ENCODE results near the gene KRTAP5-9.

DNA sequence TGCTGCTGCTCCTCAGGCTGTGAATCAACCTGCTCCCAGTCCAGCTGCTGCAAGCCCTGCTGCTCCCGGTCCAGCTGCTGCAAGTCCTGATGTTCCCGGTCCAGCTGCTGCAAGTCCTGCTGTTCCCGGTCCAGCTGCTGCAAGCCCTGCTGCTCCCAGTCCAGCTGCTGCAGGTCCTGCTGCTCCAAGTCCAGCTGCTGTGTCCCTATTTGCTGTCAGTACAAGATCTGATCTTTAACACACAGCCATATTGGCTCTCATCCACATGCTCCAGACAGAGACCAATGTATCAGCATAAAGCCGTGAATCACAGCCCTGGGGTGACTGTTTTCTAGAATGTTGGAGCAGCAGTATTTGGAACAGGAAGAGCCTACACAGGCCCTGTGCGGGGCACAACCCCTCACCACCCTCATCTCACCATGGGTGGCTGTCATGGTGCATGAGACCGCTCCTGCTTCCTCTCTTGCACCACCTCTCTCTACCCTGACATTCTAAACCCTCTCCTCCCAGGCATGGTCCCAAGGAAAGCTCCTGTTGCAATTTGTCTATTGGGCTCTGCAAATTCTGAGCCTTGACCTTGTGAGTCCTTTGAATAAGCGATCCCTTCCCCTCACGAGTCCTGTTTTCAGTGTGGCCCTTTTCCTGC lies 20.6 kb downstream of the KRTAP5-9 start:
- TF ChIP-seq CTCF (optimal IDR thresholded peaks at IDR 0.05 in 1 of 3, IDR thresholded peaks at IDR 0.05 in 1 of 3, conservative IDR thresholded peaks at IDR 0.05 in 1 of 3; ENCODE audit: extremely low read depth in 1 of 3, insufficient read depth in 2 of 3, low read length in 3 of 3) (no peak), EZH2 (IDR thresholded peaks at IDR 0.05; ENCODE audit: low read length) (no peak)

Measured in keratinocyte (primary cell).